GM23248 (cell line): Measurements from ENCODE around the gene RNF169.

Experiments used
- EZH2 ChIP-seq: fragments of 200-600 bp; sonication (generic); IDR thresholded peaks from 2 replicates; pipeline ENCODE4 v1.6.1; 2018; ENCODE audit warnings: antibody characterized with exemption, mild to moderate bottlenecking; ENCODE audit not compliant: insufficient read depth, poor library complexity, severe bottlenecking
- EZH2phosphoT487 ChIP-seq: fragments of 200-600 bp; sonication (generic); IDR thresholded peaks from 2 replicates; pipeline ENCODE4 v1.6.1; 2018; ENCODE audit warnings: antibody characterized with exemption, moderate library complexity, mild to moderate bottlenecking, low read depth; ENCODE audit not compliant: insufficient read depth

GRCh38 chr11:74713686-74714085 is 35.0 kb upstream of the RNF169 start:
- TF ChIP-seq EZH2 (no peak), EZH2phosphoT487 (no peak)
